ENCODE data around the gene MROH8. TPM values are rescaled to one million over a fixed set of nuclear protein-coding genes. Genes with fewer than 3 reads are reported as not detected.

Gene MROH8
- 1 to 10 TPM; 1.6 to 6.2 (median 3.2) TPM for total RNA-seq

- H3K4me3 ChIP-seq = peak within 1 kb of the TSS; percentile 82 to 85
- H3K4me1 ChIP-seq = peaks cover 0 to 61% (median 16%) of the 10 kb centered on the region in 3 donors
- 0% methylated on average over 3 of the region's 80 CpGs; no CpG with 5 or more reads in 1 of the 2 donors for WGBS, 2 donors (ENCODE audit: low coverage in 1 of 2)
- ATAC-seq = peak; percentile 99
- TF ChIP-seq POLR2AphosphoS5 (IDR thresholded peaks at IDR 0.05) (peak; percentile 72), POLR2A (IDR thresholded peaks at IDR 0.05) (peak; percentile 41 to 45), CTCF (IDR thresholded peaks at IDR 0.05) (peak in 1 of 4 experiments; percentile 33), EP300 (IDR thresholded peaks at IDR 0.05) (no peak)
- H3K27me3 ChIP-seq = no peaks in the 10 kb centered on the region
- H3K27ac ChIP-seq = peak within 1 kb of the TSS; percentile 72 to 99 (median 98)
- H3K36me3 ChIP-seq = peaks cover 0 to 9% of the 10 kb centered on the region in 2 donors
- no peaks in the 10 kb centered on the region for H3K9me3 ChIP-seq
These were observed at the start of gene MROH8, which contains the start of gene RPN2 for GRCh38 chr20:37178839-37179682. TSS of gene MROH8 (minus strand) at chr20:37179548. TSS of gene RPN2 (plus strand) at chr20:37179330. CDS start at chr20:37179357, 27 bp downstream.

GRCh38 chr20:37228656-37229055, 49.3 kb upstream of the MROH8 start:
- 23 to 61% methylated on average over 2 to 5 of the region's 5 CpGs for WGBS, 2 donors (ENCODE audit: low coverage in 1 of 2)

GRCh38 chr20:37228082-37228481, 48.7 kb upstream of the MROH8 start:
- ATAC-seq = peak; percentile 43
- Histone ChIP-seq H3K9me3 (no peaks in the 10 kb centered on the region), H3K36me3 (peaks cover 0 to 99% of the 10 kb centered on the region in 2 donors), H3K27me3 (no peaks in the 10 kb centered on the region), H3K4me1 (peaks cover 8 to 39% (median 22%) of the 10 kb centered on the region in 3 donors), H3K27ac (peak overlapping the region; percentile 40 to 62 (median 49)), H3K4me3 (no peak overlapping the region)
- WGBS, 2 donors (ENCODE audit: low coverage in 1 of 2) = 44 to 77% methylated on average over 6 of the region's 6 CpGs
- TF ChIP-seq CTCF (IDR thresholded peaks at IDR 0.05) (no peak), POLR2AphosphoS5 (IDR thresholded peaks at IDR 0.05) (peak; percentile 37), POLR2A (IDR thresholded peaks at IDR 0.05) (no peak), EP300 (IDR thresholded peaks at IDR 0.05) (no peak)

More at GRCh38 chr20:37228656-37229055, 49.3 kb upstream of the MROH8 start:
- no peaks in the 10 kb centered on the region for H3K9me3 ChIP-seq
- peaks cover 0 to 100% of the 10 kb centered on the region in 2 donors for H3K36me3 ChIP-seq
- no peaks in the 10 kb centered on the region for H3K27me3 ChIP-seq
- H3K4me3 ChIP-seq = no peak overlapping the region
- TF ChIP-seq EP300 (IDR thresholded peaks at IDR 0.05) (no peak), POLR2A (IDR thresholded peaks at IDR 0.05) (no peak), POLR2AphosphoS5 (IDR thresholded peaks at IDR 0.05) (no peak), CTCF (IDR thresholded peaks at IDR 0.05) (no peak)
- ATAC-seq = no peak
- H3K4me1 ChIP-seq = peaks cover 8 to 37% (median 22%) of the 10 kb centered on the region in 3 donors
- peak overlapping the region in 3 of 4 donors; percentile 18 to 62 (median 52) for H3K27ac ChIP-seq

GRCh38 chr20:37226889-37227288, 47.5 kb upstream of the MROH8 start:
- peaks cover 8 to 47% (median 22%) of the 10 kb centered on the region in 3 donors for H3K4me1 ChIP-seq
- H3K27ac ChIP-seq = peak overlapping the region in 2 of 4 donors; percentile 16 to 62
- 40% methylated on average over 1 of the region's 3 CpGs; no CpG with 5 or more reads in 1 of the 2 donors for WGBS, 2 donors (ENCODE audit: low coverage in 1 of 2)
- no peaks in the 10 kb centered on the region for H3K27me3 ChIP-seq
- H3K4me3 ChIP-seq = no peak overlapping the region
- peak; percentile 51 for ATAC-seq
- H3K9me3 ChIP-seq = no peaks in the 10 kb centered on the region
- TF ChIP-seq CTCF (IDR thresholded peaks at IDR 0.05) (no peak), EP300 (IDR thresholded peaks at IDR 0.05) (no peak)
- peaks cover 0 to 91% of the 10 kb centered on the region in 2 donors for H3K36me3 ChIP-seq

Data from gastroesophageal sphincter (tissue), 4 donors.